ENCODE data around the gene ALPL.

DNA sequence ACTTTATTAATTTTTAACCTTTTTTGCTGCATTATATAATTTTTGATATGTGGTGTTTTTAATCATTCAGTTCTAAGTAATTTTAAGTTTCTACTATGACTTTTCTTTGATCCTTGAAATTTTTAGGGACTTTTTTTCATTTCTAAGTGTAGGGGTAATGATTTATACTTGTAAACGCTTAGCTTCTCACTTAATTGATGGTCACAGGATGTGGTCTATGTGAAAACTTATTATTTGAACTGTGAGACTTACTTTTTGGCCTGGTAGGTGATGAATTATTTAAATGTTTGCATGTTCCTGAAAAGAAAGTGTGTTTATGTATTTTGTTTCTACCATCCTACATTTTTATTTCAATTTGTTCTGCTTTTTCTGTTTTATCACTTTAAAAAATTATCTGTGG, 17.2 kb downstream of the ALPL start:
- TF ChIP-seq CTCF (IDR thresholded peaks at IDR 0.05; ENCODE audit: insufficient read depth, low read length, poor library complexity, severe bottlenecking) (no peak), EZH2phosphoT487 (conservative IDR thresholded peaks at IDR 0.05; ENCODE audit: low read length) (no peak)
